ENCODE measurements around the gene CKLF.

CKLF gene

DNA sequence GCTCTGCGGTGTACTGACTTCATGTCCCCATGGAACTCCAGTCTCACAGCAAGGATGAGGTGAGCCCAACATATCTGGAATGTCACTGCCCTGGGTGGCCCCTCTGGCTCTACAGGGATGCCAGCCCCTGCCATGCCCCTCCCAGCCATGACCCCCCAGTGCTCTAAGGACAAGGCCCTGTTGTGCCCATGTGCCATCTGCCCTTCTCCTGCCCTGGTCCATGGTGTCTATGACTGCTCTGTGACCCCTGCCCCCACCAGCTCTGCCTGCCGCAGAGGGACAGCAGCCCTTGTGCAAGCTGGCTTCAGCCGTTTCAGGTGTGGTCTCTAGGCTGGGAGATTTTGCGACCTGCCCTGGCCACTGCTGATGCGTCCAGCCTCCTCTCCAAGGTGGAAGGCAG, 42.8 kb upstream of the CKLF start:
- H3K4me2 ChIP-seq (ENCODE audit: low read length) = no peak overlapping the region
- H3K4me3 ChIP-seq (ENCODE audit: low read depth, low read length, poor library complexity, severe bottlenecking) = no peak overlapping the region
- no peaks in the 10 kb centered on the region for H3K79me2 ChIP-seq (ENCODE audit: insufficient read depth, low read length)
- no peaks in the 10 kb centered on the region for H3K9me3 ChIP-seq (ENCODE audit: low read length)
- H2AFZ ChIP-seq (ENCODE audit: low read length) = no peak overlapping the region
- H3K27ac ChIP-seq (ENCODE audit: low read depth, low read length, poor library complexity, severe bottlenecking) = no peak overlapping the region
- H3K27me3 ChIP-seq (ENCODE audit: insufficient read depth, low read length) = no peaks in the 10 kb centered on the region
- no peaks in the 10 kb centered on the region; the same call in 1 of the 2 replicates for H3F3A ChIP-seq (ENCODE audit: insufficient read depth, low read length)
- no peaks in the 10 kb centered on the region for H4K20me1 ChIP-seq (ENCODE audit: insufficient read depth, low read length)
- TF ChIP-seq EZH2 (IDR thresholded peaks at IDR 0.05; ENCODE audit: borderline replicate concordance, low read length) = no peak
- TF ChIP-seq, protein P1, sequence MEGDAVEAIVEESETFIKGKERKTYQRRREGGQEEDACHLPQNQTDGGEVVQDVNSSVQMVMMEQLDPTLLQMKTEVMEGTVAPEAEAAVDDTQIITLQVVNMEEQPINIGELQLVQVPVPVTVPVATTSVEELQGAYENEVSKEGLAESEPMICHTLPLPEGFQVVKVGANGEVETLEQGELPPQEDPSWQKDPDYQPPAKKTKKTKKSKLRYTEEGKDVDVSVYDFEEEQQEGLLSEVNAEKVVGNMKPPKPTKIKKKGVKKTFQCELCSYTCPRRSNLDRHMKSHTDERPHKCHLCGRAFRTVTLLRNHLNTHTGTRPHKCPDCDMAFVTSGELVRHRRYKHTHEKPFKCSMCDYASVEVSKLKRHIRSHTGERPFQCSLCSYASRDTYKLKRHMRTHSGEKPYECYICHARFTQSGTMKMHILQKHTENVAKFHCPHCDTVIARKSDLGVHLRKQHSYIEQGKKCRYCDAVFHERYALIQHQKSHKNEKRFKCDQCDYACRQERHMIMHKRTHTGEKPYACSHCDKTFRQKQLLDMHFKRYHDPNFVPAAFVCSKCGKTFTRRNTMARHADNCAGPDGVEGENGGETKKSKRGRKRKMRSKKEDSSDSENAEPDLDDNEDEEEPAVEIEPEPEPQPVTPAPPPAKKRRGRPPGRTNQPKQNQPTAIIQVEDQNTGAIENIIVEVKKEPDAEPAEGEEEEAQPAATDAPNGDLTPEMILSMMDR (IDR thresholded peaks at IDR 0.05; ENCODE audit: low read length) = no peak
- no peak overlapping the region for H3K9ac ChIP-seq (ENCODE audit: low read length)
- no peaks in the 10 kb centered on the region for H3K9me2 ChIP-seq (ENCODE audit: low read depth, low read length)
- H3K36me3 ChIP-seq (ENCODE audit: insufficient read depth, low read length) = no peaks in the 10 kb centered on the region
- H3K4me1 ChIP-seq (ENCODE audit: insufficient read depth, low read length, severe bottlenecking) = no peaks in the 10 kb centered on the region

DNA sequence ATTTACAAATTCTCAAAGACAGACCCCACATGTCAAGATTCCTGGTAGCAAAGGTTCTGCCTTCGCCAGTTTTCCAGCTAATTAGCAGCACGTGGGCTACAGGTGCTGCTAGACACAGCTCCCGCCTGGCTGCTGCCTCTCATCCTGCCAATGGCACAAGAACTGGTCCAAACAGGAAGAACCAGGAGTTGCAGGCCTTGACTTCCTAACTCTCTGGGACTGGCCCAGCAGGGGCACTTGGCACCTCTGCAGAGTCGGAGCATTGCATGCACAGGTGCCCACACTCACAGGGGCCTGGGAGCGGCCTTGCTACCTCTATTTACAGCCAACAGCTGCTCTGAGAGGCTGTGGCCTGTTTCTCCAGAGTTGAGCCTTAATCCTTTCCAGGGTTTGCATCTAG, 42.1 kb upstream of the CKLF start:
- TF ChIP-seq, protein P1 (IDR thresholded peaks at IDR 0.05; ENCODE audit: low read length) = no peak
- no peak for TF ChIP-seq EZH2 (IDR thresholded peaks at IDR 0.05; ENCODE audit: borderline replicate concordance, low read length)

DNA sequence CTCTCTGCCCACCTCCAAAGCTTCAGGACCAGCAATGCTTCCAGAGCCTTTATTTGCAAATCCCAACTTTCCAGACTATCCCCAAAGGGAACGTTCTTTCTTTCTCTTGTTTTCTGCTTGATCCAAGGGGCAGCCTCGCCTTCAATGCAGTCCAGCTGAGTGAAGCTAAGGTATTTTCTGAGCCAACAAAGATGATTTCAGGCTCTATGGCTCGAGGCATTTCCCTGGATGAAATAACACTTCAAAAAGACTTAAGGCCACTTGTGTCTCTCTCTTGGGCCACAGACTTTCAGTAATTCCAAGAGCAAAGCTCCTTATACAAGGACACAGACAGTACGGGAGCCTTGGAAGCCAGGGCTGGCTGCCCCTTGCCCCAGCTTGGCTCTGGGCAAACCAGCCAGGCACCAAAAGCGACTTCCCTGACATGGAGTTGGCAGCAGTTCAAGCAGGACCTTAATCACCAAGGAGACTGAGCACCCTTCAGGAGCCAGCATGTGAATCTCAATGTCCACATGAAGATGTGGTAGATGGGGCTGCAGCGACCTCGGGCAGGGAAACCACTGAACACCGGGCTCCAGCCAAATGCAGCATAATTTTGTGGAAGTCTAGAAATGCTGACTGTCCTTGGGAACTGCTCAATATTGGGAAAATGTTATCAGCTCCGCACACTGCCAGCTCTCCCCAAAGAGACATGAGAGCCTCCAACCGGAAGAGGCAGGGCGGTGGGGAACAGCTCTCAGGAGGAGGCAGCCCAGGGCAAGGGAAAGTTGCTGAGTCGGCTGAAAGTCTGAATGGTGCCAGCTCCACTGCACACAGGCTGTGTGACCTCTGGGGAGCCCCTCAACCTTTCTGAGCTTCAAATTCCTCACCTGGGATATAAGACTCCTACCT, 41.4 kb upstream of the CKLF start:
- no peak overlapping the region for H3K27ac ChIP-seq (ENCODE audit: low read depth, low read length, poor library complexity, severe bottlenecking)
- H3K79me2 ChIP-seq (ENCODE audit: insufficient read depth, low read length) = no peaks in the 10 kb centered on the region
- H3K4me3 ChIP-seq (ENCODE audit: low read depth, low read length, poor library complexity, severe bottlenecking) = no peak overlapping the region
- no peak overlapping the region for H2AFZ ChIP-seq (ENCODE audit: low read length)
- TF ChIP-seq EZH2 (IDR thresholded peaks at IDR 0.05; ENCODE audit: borderline replicate concordance, low read length) = no peak
- TF ChIP-seq, protein P1 (IDR thresholded peaks at IDR 0.05; ENCODE audit: low read length) = no peak
- H3K4me1 ChIP-seq (ENCODE audit: insufficient read depth, low read length, severe bottlenecking) = peaks cover 1% of the 10 kb centered on the region
- no peaks in the 10 kb centered on the region for H4K20me1 ChIP-seq (ENCODE audit: insufficient read depth, low read length)
- H3K9me3 ChIP-seq (ENCODE audit: low read length) = no peaks in the 10 kb centered on the region
- H3K27me3 ChIP-seq (ENCODE audit: insufficient read depth, low read length) = no peaks in the 10 kb centered on the region
- H3K9ac ChIP-seq (ENCODE audit: low read length) = no peak overlapping the region
- H3K9me2 ChIP-seq (ENCODE audit: low read depth, low read length) = no peaks in the 10 kb centered on the region
- H3K36me3 ChIP-seq (ENCODE audit: insufficient read depth, low read length) = no peaks in the 10 kb centered on the region
- H3K4me2 ChIP-seq (ENCODE audit: low read length) = no peak overlapping the region
- no peaks in the 10 kb centered on the region; the same call in 1 of the 2 replicates for H3F3A ChIP-seq (ENCODE audit: insufficient read depth, low read length)

More for the DNA sequence above, 42.1 kb upstream of the CKLF start:
- Histone ChIP-seq H3K9me2 (ENCODE audit: low read depth, low read length) (no peaks in the 10 kb centered on the region), H4K20me1 (ENCODE audit: insufficient read depth, low read length) (no peaks in the 10 kb centered on the region), H3K27me3 (ENCODE audit: insufficient read depth, low read length) (no peaks in the 10 kb centered on the region), H3K4me3 (ENCODE audit: low read depth, low read length, poor library complexity, severe bottlenecking) (no peak overlapping the region), H3K9ac (ENCODE audit: low read length) (no peak overlapping the region), H3K36me3 (ENCODE audit: insufficient read depth, low read length) (no peaks in the 10 kb centered on the region), H3K4me2 (ENCODE audit: low read length) (no peak overlapping the region), H3K79me2 (ENCODE audit: insufficient read depth, low read length) (no peaks in the 10 kb centered on the region), H3F3A (ENCODE audit: insufficient read depth, low read length) (no peaks in the 10 kb centered on the region; the same call in 1 of the 2 replicates), H3K9me3 (ENCODE audit: low read length) (no peaks in the 10 kb centered on the region), H2AFZ (ENCODE audit: low read length) (no peak overlapping the region), H3K4me1 (ENCODE audit: insufficient read depth, low read length, severe bottlenecking) (no peaks in the 10 kb centered on the region), H3K27ac (ENCODE audit: low read depth, low read length, poor library complexity, severe bottlenecking) (no peak overlapping the region)
